DMS114 treated with DMSO at 0.1 percent for 48 hours (cell line): ENCODE data around the gene COL25A1.
"Not testable (repeated sequence)": the region's sequence is repeated elsewhere in the genome, so short reads cannot be mapped to it uniquely, and the experiment has no call there.

Experiments
- DNase-seq: peaks from one replicate; lab custom pipeline; 2025; ENCODE audit not compliant: unreplicated experiment; lab: John Stamatoyannopoulos, UW

Gene COL25A1

DNA sequence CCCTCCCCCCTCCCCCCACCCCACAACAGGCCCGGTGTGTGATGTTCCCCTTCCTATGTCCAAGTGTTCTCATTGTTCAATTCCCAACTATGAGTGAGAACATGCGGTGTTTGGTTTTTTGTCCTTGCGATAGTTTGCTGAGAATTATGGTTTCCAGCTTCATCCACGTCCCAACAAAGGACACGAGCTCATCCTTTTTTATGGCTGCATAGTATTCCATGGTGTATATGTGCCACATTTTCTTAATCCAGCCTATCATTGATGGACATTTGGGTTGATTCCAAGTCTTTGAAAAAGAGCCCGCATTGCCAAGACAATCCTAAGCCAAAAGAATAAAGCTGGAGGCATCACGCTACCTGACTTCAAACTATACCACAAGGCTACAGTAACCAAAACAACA, 231.8 kb downstream of the COL25A1 start:
- not testable (repeated sequence) for DNase-seq

DNA sequence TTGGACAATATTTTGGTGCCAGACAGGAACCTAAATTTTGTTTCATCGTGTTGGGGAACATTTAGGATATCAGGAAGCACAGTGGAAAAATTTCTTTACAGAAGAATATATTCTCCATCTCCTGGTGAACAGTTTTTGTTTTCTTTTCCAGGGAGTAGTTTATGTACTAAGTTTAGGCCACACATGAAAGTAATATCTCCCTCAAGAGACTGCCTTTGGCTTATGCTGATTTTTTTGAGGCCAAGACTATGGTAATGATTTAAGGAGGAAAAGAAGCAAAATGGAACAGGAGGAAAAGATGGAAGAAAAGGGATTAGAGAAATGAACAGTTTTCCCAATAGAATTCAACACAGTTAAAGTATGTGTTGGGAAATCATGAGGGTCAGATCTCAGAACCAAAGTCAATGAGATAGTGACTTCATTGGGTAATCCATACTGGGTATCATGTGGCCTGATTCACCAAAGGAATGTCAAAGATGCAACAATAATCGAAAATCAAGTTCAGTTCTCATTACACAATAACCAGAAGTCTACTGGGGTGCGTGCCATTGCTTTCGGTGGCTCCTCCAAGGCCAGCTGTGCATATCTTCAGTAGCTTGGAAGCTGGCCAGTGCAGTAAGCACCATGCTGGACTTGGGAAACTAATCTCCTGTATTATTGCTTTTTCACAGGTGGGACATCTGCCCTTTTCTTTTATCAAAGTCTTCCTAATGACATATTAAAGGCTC, 234.8 kb downstream of the COL25A1 start:
- no peak for DNase-seq

DNA sequence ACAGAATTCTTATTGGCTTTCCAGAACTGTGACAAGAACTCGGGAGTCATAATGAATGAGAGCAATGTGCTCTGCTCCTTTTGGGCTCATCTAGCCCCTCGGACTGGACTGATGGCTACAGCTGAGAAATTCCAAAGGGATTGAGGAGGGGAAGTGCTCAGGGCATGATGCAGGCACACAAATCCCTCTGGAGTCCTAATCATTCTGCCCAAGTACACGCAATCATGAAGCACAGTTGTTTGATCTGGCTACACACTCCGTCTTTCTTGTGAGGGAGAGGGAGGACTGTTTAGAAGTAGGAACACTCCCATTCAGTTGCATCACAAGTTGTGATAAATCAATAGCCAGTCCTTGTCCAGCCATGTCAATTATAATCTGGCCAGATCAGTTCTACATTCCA, 237.5 kb downstream of the COL25A1 start:
- no peak for DNase-seq

DNA sequence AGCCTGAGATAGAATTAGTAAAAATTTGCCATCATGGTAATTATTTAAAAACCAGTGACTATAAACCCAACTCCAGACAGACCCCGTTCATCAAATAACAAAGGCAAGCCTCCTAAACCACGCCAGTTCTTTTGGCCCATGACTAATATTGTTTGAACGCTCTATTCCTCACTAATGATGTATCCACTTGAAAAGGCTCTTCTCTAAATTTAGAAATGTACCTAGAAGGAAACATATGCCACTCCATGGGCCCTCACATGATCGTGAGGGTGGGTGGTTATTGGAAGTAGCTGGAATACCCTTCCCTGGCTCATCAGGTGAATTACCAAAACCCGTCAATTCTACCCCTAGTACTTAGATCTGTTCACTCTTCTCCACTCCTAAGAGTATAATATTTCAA, 249.2 kb downstream of the COL25A1 start:
- no peak for DNase-seq

DNA sequence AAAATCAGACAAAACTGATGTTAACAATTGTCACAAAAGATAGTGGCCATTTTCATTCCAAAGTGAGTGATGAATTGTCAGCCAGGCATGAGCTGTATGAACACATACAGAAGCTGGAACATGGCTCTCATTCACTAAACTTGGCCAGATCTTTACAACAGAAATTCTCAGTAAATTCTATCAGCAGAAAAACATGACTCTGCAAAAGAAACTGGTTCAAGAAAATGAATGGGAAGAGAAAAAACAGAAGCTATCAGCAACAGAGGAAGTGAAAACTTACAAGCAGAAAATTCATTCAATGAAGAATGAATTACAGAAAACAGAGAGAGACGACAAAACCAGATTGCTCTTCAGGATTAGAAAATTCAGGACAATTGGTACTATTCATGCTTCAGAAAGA, 249.6 kb downstream of the COL25A1 start:
- no peak for DNase-seq

DNA sequence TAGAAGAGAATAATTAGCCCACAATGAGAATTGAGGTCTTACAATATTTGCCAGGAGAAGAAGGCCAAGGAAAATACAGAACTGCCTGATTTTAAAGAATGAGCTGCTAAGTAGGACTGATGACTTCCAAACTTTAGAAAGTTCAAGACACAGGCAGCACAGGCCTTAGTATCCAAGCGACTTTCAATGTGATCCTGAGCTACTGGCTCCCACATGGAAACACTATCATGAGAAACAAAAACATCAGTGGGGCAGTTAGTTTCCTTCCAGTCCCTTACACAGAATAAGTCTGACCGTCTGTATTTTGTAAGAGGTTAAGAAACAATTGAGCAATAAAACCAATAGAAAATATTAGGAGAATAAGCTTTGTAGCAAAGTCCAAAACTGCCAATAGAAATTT, 251.4 kb downstream of the COL25A1 start:
- no peak for DNase-seq

DNA sequence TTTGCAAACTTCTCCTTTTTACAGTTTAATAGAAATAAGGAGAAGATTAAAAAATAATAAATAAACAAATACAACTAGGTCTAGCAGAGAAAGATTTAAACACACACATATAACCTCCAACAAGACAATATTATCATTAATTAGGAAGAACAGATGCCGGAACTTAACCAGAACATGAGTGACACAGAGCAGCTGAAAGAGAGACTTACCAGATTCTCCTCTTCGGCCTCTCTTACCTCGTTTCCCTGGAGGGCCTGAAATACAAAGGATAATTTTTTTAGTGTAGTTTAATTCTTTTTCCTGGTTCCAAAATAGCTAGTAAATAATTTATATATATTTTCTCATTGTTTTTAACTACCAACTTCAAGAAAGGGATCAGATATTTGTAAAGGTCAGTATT, 252.5 kb downstream of the COL25A1 start:
- no peak for DNase-seq

DNA sequence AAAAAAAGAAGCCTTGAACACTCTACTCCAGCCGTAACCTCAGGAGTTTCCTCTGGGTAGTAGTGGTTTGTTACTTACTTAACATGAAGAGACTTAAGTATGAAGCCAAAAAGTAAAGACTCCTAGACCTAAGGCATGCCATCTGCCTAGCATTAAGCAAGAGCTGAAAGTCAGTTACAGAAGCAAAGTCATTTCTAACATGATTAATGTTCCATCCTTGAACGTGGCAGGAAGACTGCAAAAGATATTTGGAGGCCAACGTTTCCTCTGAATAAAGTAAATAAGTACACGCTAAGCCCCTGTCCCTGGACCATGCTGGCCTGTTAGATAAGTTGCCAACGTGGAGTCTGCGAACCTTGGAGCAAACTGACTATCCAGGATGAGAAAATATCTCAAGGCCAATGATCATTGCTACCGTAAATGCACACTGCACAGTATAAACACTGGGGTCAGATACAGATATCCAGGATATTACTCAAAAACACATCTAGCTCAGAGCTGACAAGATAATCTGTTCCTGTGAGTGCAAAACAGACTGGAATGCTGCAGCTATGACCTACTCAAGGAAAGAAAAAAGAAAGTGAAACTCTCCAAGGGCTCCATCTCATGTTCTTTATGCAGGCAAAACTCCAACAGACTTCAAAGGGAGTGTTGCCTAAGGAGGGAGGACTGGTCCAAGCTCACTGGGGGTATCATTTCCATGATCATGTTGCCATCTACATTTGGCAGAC, 255.8 kb downstream of the COL25A1 start:
- DNase-seq: no peak

DNA sequence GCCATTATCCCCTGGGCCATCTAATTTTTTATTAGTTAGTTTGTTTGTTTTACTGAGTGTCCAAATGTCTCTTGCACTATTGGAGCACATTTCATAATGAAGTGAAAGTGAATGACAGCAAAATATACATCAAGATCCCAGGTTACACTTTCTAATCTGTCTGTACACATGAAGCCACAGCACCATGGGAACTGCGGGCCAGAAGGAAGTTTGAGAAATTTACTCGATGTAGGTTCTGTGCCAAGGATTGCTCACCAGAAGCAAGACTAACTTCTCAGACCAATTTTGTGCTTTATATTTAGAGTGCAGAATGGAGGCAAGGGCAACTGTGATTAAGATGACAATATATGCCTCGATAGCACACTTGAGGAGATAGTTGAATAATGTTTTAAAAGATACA, 258.0 kb downstream of the COL25A1 start:
- no peak for DNase-seq

DNA sequence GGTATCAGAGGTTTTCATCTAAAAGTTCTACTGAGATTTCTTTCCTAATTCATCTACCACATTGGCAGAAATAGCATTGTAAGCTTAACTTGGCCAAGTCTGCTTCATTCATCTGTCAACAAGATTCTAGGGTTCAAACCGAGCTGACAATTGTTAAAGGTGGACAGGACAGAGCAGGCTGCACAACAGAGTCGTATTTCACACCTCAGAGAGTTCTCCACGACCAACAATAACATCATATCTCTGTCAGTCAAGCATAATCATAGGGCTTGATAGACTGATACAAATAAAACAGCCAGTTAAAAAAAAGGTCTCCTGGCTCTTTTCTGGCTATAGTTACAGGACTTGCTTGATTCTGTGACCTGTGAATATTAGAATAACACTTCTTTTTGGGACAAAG, 259.2 kb downstream of the COL25A1 start:
- no peak for DNase-seq

DNA sequence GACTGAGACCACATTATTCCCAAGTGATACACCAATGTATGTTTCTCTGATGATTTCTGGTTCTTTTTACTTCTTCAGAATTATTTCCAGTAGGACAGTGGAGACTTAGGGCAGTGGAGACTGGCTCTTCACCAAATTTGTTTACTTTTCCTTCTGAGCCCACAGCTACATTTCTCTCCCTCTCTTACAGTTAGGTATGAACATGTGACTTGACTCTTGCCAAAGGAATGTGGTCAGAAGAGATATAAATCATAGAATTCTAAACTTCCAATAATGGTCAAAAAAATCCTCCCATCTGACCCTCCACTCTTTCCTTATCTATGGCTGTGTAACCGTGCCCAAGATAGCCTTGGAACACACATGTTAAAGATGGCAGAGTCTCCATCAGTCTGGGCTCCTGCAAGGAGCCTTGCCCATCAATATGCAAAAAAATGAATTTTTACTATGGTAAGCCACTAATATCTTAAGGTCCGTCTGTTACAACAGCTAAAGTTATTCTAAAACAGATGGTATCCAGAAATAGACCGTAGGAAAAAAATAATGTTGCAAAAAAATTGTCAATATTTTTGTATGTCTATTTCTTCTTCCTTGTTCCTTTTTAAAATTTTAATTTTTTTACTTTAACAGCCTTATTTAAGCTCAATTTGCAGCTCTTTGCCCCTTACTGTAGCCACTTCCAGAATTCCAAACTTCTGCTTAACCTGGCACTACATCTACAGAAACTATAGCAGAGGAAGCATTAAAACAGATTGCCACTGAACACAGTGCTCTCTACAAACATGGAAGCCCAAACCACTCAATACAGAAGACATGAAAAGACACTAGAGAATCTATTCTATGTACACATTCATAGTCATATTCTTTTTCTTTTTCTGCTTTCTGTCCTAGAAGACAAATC, 260.7 kb downstream of the COL25A1 start:
- DNase-seq: no peak

DNA sequence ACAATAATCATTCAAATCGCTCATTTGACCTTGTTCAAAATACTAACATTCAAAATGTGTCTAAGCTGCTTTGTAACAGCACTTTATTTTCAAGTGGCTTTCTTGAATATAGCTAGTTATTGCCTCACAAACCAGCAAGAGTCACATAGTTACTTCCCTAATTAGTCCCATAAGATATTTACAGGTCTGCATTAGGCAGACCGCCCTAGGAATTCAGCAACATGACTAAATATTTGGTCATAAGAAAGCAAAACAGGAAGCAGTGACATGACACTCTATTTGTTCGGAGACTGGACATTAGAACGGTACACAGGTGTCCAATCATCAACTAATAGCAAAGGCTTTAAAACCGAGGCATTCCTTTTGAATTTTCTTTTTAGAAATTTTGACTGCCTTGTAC, 262.0 kb downstream of the COL25A1 start:
- DNase-seq: no peak

DNA sequence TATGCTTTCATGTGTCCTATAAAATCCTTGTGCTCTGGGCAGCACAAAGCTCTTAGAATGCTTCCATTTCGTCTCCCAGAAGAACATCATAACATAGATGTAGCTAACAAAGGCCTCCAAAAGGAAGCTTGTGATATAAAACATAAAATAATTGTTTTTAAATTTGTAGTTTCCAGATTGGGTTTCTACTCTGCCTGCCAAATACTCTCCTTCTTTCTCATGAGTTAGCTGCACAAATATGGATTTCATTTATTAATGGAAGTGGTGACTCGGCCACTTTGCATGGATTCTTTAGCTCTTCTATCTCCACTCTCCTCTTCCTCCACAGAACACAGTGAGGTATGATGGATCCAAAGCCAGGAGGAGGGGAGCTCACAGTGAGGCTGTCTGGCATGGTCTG, 265.4 kb downstream of the COL25A1 start:
- no peak for DNase-seq

DNA sequence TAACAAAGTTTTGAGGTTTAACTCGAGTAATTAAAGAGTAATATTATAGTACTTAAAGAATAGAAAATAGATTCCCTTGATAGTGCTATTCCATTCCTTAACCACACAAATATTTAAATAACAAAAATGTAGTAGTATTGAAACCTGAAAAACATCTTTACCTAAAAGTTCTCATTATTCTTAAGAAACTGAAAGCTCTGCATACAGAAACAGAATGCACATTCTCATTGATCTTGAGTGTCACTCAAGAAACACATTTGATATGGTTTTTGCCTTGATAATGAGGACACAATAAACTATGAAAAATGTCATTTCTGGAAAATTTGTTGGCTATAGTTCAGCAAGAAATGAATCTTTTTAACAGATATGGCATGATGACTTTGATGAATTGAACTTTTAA, 268.5 kb downstream of the COL25A1 start:
- DNase-seq: no peak

DNA sequence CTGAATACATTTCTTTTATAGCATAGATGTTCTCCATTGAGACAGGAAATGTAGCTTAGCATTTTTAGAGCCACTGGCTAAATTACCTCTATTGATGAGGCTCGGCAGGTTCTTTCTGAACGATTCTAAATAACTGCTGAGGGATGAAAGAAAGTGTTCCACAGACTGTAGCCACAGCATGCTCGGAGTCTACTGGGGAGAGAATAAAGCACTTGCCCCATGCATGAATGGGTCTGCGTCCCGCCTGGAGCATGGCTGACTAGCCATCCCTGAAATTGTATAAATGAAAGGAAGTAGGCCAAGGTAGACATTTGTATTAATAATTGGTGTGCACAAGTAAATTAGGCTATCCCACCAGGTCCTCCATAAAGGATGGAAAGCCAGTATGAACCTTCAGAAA, 269.8 kb downstream of the COL25A1 start:
- DNase-seq: no peak

DNA sequence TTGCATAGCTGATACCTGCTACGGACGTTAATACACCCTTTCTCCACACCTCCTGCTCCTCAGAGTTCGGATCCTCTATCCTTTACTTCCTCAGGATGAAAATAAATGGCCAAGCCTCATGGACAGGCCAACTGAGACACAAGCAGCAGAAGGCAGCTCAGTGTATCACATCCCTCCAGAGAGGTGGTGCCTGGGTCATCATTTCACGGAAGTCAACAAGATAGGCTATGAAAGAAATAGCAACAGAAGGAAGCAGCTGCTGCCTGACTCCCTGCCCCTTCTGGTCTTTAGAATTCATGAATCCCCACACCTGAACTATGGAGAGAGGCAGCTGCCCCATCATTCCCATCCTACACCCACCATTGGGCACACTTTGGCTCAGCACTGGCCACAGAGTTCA, 272.5 kb downstream of the COL25A1 start:
- DNase-seq: no peak

DNA sequence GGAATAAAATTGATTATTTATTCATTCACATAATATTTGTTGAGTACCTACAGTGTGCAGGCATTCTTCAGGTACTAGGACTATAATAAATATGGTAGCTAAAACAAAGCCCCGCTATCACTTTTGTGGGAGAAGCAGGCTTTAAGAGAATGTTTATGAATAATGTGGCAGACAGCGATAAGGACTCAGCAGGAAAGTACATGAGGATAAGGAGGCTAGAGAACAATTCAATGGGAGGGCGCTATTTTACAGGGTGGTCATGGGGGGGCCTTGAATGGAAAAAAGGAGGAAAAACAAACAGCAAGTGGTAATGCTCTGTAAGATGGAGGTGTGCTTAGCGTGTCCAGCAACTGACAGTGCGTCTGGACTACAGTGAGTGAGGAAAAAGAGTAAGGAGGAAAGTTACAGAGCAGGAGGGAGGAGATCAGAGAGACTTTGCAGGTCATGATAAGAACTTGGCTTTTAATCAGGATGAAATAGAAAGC, 275.4 kb downstream of the COL25A1 start:
- DNase-seq: no peak

DNA sequence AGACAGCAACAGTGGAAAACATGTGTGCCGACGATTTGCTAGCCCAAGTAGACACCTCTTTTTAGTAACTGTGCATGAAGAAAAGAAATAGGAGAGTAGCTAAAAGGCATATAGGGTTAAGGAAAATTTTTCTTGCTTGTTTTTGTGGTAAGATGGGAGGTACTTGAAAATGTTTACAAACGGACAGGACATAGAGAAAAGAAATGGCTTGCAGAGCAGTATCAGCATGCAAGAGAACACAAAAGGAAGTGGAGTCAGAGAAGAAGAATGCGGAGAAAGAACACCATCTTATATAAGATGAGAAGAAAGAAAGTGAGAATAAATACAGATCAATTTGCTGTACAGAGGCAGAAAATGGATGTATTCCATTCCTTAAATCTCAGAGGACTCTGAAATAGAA, 275.9 kb downstream of the COL25A1 start:
- DNase-seq: no peak

DNA sequence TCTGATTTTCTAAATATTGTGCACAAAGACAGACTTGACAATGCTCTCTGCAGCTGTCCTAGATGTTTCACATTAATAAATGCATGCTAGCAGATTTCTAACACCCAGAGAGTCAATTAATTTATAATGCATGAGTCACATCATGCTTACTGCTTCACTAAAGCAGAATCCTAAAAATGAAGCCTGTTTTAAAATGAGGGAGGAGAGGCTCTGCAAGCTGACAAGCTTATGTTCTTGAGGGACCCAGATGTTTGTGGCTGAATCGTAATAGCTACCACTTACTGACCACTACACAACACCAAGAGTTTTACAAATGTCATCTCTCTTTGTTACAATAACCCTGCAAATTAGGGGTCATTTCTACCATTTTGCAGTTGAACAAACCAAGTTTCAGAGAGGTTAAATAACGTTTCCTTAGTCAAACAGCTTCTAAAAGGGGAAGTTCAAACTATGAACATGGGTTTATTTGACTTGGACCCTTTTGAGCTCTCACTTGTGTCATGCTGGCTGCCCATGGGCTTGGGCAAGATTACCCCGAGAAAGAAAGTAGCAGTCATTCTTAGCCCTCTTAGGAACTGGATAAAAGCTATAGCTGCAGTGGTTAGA, 276.9 kb downstream of the COL25A1 start:
- DNase-seq: no peak

DNA sequence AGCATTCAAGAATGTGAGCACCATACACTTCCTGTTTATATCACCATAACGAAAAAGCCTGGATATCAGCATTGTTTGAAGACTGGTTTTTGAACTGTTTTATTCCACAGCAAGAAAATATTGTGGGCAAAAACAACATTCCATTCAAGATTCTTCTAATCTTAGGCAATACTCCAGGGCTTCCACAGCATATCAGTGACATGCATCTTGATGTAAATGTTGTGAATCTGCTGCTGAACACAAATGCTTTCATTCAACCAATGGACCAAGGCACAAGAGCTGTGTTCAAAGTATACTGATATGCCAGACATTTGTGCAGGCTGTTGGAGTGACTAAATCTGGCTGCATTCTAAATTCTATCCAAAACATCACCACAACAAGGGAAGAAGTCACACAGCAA, 279.5 kb downstream of the COL25A1 start:
- no peak for DNase-seq

DNA sequence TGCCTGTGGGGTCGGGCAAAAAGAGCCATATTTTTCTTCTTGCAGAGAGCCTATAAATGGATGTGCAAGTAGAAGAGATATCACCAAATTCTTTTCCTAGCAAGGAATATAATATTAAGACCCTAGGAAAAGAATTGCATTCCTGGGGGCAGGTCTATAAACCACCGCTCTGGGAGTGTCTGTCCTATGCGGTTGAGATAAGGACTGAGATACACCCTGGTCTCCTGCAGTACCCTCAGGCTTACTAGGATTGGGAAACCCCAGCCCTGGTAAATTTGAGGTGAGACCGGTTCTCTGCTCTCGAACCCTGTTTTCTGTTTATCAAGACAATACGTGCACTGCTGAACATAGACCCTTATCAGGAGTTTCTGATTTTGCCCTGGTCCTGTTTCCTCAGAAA, 280.8 kb downstream of the COL25A1 start:
- not testable (repeated sequence) for DNase-seq
